K562 (cell line): ENCODE results near the gene CEP131. TPM values are rescaled to one million over a fixed set of nuclear protein-coding genes. Genes with fewer than 3 reads are reported as not detected.

ENCODE experiments used
- ETV5 ChIP-seq: sonication (generic); formaldehyde crosslinking; IDR thresholded peaks from 2 replicates; pipeline ENCODE4 v1.4.0; 2020; ENCODE audit warnings: low read depth, mild to moderate bottlenecking, missing genetic modification reagents
- PTBP1 ChIP-seq: fragments of 200-400 bp; formaldehyde crosslinking; IDR thresholded peaks from 2 replicates; pipeline ENCODE4 v1.6.1; 2017; ENCODE audit warnings: low read depth, low read length
- TOE1 ChIP-seq, 2 experiments: fragments of 450-650 bp in 1 of 2; sonication (generic) in 1 of 2; formaldehyde crosslinking in 1 of 2; IDR thresholded peaks; 2 replicates each; pipeline versions ENCODE4 v1.7.1 to v1.8.0; 2016 to 2022; ENCODE audit warnings: borderline replicate concordance in 2 of 2, mild to moderate bottlenecking in 2 of 2, antibody characterized with exemption in 1 of 2, inconsistent platforms in 1 of 2, low read depth in 1 of 2, missing genetic modification reagents in 1 of 2, moderate library complexity in 1 of 2
- ZC3H4 ChIP-seq: sonication (generic); formaldehyde crosslinking; IDR thresholded peaks from 2 replicates; pipeline ENCODE4 v1.9.0; 2021; ENCODE audit warnings: missing genetic modification reagents, borderline replicate concordance
- polyA plus RNA-seq, 8 experiments: library from polyadenylated mRNA; depleted of rRNA in 4 of 8; stranded (reverse) in 5 of 8; unstranded in 3 of 8; fragments of >200 nt; fragmentation: Nextera tagmentation in 2 of 8; fragmentation: Illumina TruSeq in 1 of 8; extraction: Ambion mirVana in 2 of 8; extraction: Trizol in 1 of 8; gene quantifications; 2 replicates each; pipeline versions ENCODE4 v1.2.1 to v1.2.3, GENCODE V29; 2011 to 2014; ENCODE audit warnings: inconsistent platforms in 1 of 8, missing spikeins in 1 of 8
- total RNA-seq, 7 experiments: library from RNA; depleted of rRNA in 6 of 7; stranded (reverse); fragments of >200 nt in 6 of 7; fragmentation: Illumina TruSeq in 2 of 7; extraction: Trizol in 2 of 7; gene quantifications; 2 replicates each; pipeline versions ENCODE4 v1.2.1 to v1.2.3, GENCODE V29; 2011 to 2021; ENCODE audit warnings: low replicate concordance in 1 of 7
- TF ChIP-seq, protein P1 (sequence below): fragments of 250-450 bp; sonication (Bioruptor Pico); IDR thresholded peaks from 2 replicates; pipeline ENCODE4 v1.4.0; 2020; ENCODE audit warnings: mild to moderate bottlenecking, moderate library complexity
- TF ChIP-seq, protein P2 (sequence below): fragments of 450-650 bp; IDR thresholded peaks from 2 replicates; pipeline ENCODE4 v1.6.1; 2016; ENCODE audit warnings: mild to moderate bottlenecking, moderate library complexity
- TF ChIP-seq, protein P3 (sequence below): sonication (generic); formaldehyde crosslinking; IDR thresholded peaks from 2 replicates; pipeline ENCODE4 v1.8.1; 2023; ENCODE audit warnings: mild to moderate bottlenecking, missing genetic modification reagents
- TF ChIP-seq, protein P4 (sequence below): sonication (generic); formaldehyde crosslinking; IDR thresholded peaks from 2 replicates; pipeline ENCODE4 v1.8.1; 2023; ENCODE audit warnings: mild to moderate bottlenecking, missing genetic modification reagents, moderate library complexity

Gene CEP131
- total and polyA plus RNA-seq, 9 of the 15 experiments (the other 6 are each of a cell fraction or from before 2014, with no cell fraction given), result 0.24 to 21.2 (median 2.3) TPM

DNA sequence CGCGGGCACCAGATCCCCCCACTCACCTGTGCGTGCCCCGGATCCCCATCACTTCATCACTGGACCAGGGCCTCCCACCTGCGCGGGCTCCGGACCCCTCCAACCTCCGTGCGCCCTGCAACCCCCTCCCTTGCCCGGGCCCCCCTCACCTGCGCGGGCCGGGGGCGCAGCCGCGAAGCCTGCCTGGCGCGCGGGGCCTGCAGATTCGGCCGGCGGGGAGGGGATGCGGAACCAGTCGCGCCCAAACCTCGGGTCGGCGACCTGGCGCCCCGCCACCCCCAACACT lies 202 bp downstream of the CEP131 start (continued):
- TF ChIP-seq, protein P1, sequence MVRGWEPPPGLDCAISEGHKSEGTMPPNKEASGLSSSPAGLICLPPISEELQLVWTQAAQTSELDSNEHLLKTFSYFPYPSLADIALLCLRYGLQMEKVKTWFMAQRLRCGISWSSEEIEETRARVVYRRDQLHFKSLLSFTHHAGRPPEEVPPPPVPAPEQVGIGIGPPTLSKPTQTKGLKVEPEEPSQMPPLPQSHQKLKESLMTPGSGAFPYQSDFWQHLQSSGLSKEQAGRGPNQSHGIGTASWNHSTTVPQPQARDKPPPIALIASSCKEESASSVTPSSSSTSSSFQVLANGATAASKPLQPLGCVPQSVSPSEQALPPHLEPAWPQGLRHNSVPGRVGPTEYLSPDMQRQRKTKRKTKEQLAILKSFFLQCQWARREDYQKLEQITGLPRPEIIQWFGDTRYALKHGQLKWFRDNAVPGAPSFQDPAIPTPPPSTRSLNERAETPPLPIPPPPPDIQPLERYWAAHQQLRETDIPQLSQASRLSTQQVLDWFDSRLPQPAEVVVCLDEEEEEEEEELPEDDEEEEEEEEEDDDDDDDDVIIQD, result no peak
- TF ChIP-seq ZC3H4 (CRISPR knock-in tag) (no peak), PTBP1 (no peak), ETV5 (no peak), TOE1 (IDR thresholded peaks at IDR 0.05; ENCODE audit: borderline replicate concordance) (no peak), TOE1 (CRISPR knock-in tag; IDR thresholded peaks at IDR 0.05; ENCODE audit: borderline replicate concordance, low read depth) (no peak)
- TF ChIP-seq, protein P2, sequence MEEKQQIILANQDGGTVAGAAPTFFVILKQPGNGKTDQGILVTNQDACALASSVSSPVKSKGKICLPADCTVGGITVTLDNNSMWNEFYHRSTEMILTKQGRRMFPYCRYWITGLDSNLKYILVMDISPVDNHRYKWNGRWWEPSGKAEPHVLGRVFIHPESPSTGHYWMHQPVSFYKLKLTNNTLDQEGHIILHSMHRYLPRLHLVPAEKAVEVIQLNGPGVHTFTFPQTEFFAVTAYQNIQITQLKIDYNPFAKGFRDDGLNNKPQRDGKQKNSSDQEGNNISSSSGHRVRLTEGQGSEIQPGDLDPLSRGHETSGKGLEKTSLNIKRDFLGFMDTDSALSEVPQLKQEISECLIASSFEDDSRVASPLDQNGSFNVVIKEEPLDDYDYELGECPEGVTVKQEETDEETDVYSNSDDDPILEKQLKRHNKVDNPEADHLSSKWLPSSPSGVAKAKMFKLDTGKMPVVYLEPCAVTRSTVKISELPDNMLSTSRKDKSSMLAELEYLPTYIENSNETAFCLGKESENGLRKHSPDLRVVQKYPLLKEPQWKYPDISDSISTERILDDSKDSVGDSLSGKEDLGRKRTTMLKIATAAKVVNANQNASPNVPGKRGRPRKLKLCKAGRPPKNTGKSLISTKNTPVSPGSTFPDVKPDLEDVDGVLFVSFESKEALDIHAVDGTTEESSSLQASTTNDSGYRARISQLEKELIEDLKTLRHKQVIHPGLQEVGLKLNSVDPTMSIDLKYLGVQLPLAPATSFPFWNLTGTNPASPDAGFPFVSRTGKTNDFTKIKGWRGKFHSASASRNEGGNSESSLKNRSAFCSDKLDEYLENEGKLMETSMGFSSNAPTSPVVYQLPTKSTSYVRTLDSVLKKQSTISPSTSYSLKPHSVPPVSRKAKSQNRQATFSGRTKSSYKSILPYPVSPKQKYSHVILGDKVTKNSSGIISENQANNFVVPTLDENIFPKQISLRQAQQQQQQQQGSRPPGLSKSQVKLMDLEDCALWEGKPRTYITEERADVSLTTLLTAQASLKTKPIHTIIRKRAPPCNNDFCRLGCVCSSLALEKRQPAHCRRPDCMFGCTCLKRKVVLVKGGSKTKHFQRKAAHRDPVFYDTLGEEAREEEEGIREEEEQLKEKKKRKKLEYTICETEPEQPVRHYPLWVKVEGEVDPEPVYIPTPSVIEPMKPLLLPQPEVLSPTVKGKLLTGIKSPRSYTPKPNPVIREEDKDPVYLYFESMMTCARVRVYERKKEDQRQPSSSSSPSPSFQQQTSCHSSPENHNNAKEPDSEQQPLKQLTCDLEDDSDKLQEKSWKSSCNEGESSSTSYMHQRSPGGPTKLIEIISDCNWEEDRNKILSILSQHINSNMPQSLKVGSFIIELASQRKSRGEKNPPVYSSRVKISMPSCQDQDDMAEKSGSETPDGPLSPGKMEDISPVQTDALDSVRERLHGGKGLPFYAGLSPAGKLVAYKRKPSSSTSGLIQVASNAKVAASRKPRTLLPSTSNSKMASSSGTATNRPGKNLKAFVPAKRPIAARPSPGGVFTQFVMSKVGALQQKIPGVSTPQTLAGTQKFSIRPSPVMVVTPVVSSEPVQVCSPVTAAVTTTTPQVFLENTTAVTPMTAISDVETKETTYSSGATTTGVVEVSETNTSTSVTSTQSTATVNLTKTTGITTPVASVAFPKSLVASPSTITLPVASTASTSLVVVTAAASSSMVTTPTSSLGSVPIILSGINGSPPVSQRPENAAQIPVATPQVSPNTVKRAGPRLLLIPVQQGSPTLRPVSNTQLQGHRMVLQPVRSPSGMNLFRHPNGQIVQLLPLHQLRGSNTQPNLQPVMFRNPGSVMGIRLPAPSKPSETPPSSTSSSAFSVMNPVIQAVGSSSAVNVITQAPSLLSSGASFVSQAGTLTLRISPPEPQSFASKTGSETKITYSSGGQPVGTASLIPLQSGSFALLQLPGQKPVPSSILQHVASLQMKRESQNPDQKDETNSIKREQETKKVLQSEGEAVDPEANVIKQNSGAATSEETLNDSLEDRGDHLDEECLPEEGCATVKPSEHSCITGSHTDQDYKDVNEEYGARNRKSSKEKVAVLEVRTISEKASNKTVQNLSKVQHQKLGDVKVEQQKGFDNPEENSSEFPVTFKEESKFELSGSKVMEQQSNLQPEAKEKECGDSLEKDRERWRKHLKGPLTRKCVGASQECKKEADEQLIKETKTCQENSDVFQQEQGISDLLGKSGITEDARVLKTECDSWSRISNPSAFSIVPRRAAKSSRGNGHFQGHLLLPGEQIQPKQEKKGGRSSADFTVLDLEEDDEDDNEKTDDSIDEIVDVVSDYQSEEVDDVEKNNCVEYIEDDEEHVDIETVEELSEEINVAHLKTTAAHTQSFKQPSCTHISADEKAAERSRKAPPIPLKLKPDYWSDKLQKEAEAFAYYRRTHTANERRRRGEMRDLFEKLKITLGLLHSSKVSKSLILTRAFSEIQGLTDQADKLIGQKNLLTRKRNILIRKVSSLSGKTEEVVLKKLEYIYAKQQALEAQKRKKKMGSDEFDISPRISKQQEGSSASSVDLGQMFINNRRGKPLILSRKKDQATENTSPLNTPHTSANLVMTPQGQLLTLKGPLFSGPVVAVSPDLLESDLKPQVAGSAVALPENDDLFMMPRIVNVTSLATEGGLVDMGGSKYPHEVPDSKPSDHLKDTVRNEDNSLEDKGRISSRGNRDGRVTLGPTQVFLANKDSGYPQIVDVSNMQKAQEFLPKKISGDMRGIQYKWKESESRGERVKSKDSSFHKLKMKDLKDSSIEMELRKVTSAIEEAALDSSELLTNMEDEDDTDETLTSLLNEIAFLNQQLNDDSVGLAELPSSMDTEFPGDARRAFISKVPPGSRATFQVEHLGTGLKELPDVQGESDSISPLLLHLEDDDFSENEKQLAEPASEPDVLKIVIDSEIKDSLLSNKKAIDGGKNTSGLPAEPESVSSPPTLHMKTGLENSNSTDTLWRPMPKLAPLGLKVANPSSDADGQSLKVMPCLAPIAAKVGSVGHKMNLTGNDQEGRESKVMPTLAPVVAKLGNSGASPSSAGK, result no peak
- TF ChIP-seq, protein P3, sequence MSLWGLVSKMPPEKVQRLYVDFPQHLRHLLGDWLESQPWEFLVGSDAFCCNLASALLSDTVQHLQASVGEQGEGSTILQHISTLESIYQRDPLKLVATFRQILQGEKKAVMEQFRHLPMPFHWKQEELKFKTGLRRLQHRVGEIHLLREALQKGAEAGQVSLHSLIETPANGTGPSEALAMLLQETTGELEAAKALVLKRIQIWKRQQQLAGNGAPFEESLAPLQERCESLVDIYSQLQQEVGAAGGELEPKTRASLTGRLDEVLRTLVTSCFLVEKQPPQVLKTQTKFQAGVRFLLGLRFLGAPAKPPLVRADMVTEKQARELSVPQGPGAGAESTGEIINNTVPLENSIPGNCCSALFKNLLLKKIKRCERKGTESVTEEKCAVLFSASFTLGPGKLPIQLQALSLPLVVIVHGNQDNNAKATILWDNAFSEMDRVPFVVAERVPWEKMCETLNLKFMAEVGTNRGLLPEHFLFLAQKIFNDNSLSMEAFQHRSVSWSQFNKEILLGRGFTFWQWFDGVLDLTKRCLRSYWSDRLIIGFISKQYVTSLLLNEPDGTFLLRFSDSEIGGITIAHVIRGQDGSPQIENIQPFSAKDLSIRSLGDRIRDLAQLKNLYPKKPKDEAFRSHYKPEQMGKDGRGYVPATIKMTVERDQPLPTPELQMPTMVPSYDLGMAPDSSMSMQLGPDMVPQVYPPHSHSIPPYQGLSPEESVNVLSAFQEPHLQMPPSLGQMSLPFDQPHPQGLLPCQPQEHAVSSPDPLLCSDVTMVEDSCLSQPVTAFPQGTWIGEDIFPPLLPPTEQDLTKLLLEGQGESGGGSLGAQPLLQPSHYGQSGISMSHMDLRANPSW (CRISPR knock-in tag), result no peak
- TF ChIP-seq, protein P4, sequence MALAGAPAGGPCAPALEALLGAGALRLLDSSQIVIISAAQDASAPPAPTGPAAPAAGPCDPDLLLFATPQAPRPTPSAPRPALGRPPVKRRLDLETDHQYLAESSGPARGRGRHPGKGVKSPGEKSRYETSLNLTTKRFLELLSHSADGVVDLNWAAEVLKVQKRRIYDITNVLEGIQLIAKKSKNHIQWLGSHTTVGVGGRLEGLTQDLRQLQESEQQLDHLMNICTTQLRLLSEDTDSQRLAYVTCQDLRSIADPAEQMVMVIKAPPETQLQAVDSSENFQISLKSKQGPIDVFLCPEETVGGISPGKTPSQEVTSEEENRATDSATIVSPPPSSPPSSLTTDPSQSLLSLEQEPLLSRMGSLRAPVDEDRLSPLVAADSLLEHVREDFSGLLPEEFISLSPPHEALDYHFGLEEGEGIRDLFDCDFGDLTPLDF (CRISPR knock-in tag), result no peak
